K562 (cell line): ENCODE data around the gene B3GLCT. TPM values are rescaled to one million over a fixed set of nuclear protein-coding genes. Genes with fewer than 3 reads are reported as not detected.

Experiments
- FOXP1 ChIP-seq: sonication (generic); formaldehyde crosslinking; IDR thresholded peaks from 2 replicates; pipeline ENCODE4 v1.8.0; 2022; ENCODE audit warnings: mild to moderate bottlenecking, missing genetic modification reagents
- KAT8 ChIP-seq: fragments of 450-650 bp; IDR thresholded peaks from 2 replicates; pipeline ENCODE4 v1.6.1; 2016; ENCODE audit warnings: low read depth, mild to moderate bottlenecking
- KHSRP ChIP-seq: fragments of 450-650 bp; IDR thresholded peaks from 2 replicates; pipeline ENCODE4 v1.6.1; 2017
- POLR3G ChIP-seq: IDR thresholded peaks from 2 replicates; pipeline ENCODE4 v1.6.1; 2011; ENCODE audit not compliant: insufficient read length, insufficient replicate concordance; ENCODE audit errors: extremely low read depth
- WHSC1 ChIP-seq: IDR thresholded peaks from one replicate; pipeline ENCODE4 v1.6.1; 2012; ENCODE audit warnings: low read length, control low read depth, inconsistent platforms
- ZBTB40 ChIP-seq, 2 experiments: fragments of 450-650 bp in 1 of 2; sonication (generic) in 1 of 2; formaldehyde crosslinking in 1 of 2; IDR thresholded peaks; 2 replicates each; pipeline versions ENCODE4 v1.7.1 to v1.9.0; 2016 to 2022; ENCODE audit warnings: inconsistent platforms in 1 of 2, mild to moderate bottlenecking in 1 of 2, missing genetic modification reagents in 1 of 2
- ZNF253 ChIP-seq: fragments of 250-450 bp; sonication (Bioruptor Pico); conservative IDR thresholded peaks from 2 replicates; pipeline ENCODE4 v1.6.1; 2021; ENCODE audit warnings: mild to moderate bottlenecking
- ZNF407 ChIP-seq: fragments of 450-650 bp; IDR thresholded peaks from 2 replicates; pipeline ENCODE4 v1.6.1; 2016; ENCODE audit warnings: low read depth
- polyA plus RNA-seq, 8 experiments: library from polyadenylated mRNA; depleted of rRNA in 4 of 8; stranded (reverse) in 5 of 8; unstranded in 3 of 8; fragments of >200 nt; fragmentation: Nextera tagmentation in 2 of 8; fragmentation: Illumina TruSeq in 1 of 8; extraction: Ambion mirVana in 2 of 8; extraction: Trizol in 1 of 8; gene quantifications; 2 replicates each; pipeline versions ENCODE4 v1.2.1 to v1.2.3, GENCODE V29; 2011 to 2014; ENCODE audit warnings: inconsistent platforms in 1 of 8, missing spikeins in 1 of 8
- total RNA-seq, 7 experiments: library from RNA; depleted of rRNA in 6 of 7; stranded (reverse); fragments of >200 nt in 6 of 7; fragmentation: Illumina TruSeq in 2 of 7; extraction: Trizol in 2 of 7; gene quantifications; 2 replicates each; pipeline versions ENCODE4 v1.2.1 to v1.2.3, GENCODE V29; 2011 to 2021; ENCODE audit warnings: low replicate concordance in 1 of 7

Gene B3GLCT
- total and polyA plus RNA-seq, 9 of the 15 experiments (the other 6 are each of a cell fraction or from before 2014, with no cell fraction given) = 1.1 to 5.1 (median 2.9) TPM

- TF ChIP-seq ZNF407 = no peak
- no peak for TF ChIP-seq POLR3G
- TF ChIP-seq KAT8 = no peak
- TF ChIP-seq WHSC1 = no peak
- TF ChIP-seq ZNF253 (CRISPR knock-in tag) = no peak
- TF ChIP-seq FOXP1 (CRISPR knock-in tag) = no peak
- TF ChIP-seq KHSRP = no peak
- TF ChIP-seq ZBTB40 (IDR thresholded peaks at IDR 0.05) = 0 out of 2 replicates have a peak, but pooled peaks have one; percentile 9
- TF ChIP-seq ZBTB40 (CRISPR knock-in tag; IDR thresholded peaks at IDR 0.05) = no peak
Measured at GRCh38 chr13:31162151-31163008, 37.4 kb upstream of the B3GLCT start (continued).
